PC-3 (cell line): ENCODE data around the gene TYK2. TPM values are rescaled to one million over a fixed set of nuclear protein-coding genes. Genes with fewer than 3 reads are reported as not detected.

Experiments
- ATAC-seq: fragments of 200-7000 bp; cut with Tn5 transposase; 2 replicates; pipeline ENCODE4 v1.9.1; 2020; ENCODE audit warnings: mild to moderate bottlenecking, moderate library complexity
- BruUV-seq: library from RNA; stranded (reverse); fragments of 400-500 nt; replicated peaks from 2 replicates; lab custom pipeline; 2021; lab: Mats Ljungman, UMichigan
- CTCF ChIA-PET: fragments of 300-600 bp; sonication (Branson Sonifier 250); formaldehyde crosslinking; loops from one replicate; lab custom pipeline; 2022; ENCODE audit warnings: antibody characterized with exemption; lab: Charles Lee
- POLR2A ChIA-PET: fragments of 300-600 bp; sonication (Branson Sonifier 250); formaldehyde crosslinking; loops from one replicate; lab custom pipeline; 2022; ENCODE audit warnings: antibody characterized with exemption; ENCODE audit not compliant: unreplicated experiment; lab: Charles Lee
- DNase-seq: peaks from one replicate; pipeline ENCODE4 v3.0.0-alpha.2; 2015
- H2AFZ ChIP-seq: fragments of 300-600 bp; sonication (generic); 2 replicates; pipeline ENCODE4 v1.6.0; 2016; ENCODE audit warnings: antibody characterized with exemption, low read length
- H3F3A ChIP-seq: fragments of 300-600 bp; sonication (generic); one replicate; pipeline ENCODE4 v1.6.0; 2017; ENCODE audit warnings: antibody characterized with exemption, low read length, control low read depth, mild to moderate bottlenecking; ENCODE audit not compliant: unreplicated experiment
- H3K27ac ChIP-seq: fragments of 300-600 bp; sonication (generic); 2 replicates; pipeline ENCODE4 v1.5.1; 2016; ENCODE audit warnings: mild to moderate bottlenecking, low read length
- H3K27me3 ChIP-seq: fragments of 300-600 bp; sonication (generic); 2 replicates; pipeline ENCODE4 v1.6.1; 2016; ENCODE audit warnings: low read length, mixed read lengths
- H3K36me3 ChIP-seq: fragments of 300-600 bp; sonication (generic); 2 replicates; pipeline ENCODE4 v1.6.1; 2016; ENCODE audit warnings: low read depth, mixed run types, low read length, mixed read lengths
- H3K4me1 ChIP-seq: fragments of 300-600 bp; sonication (generic); 2 replicates; pipeline ENCODE4 v1.5.1; 2016; ENCODE audit warnings: low read length; ENCODE audit not compliant: insufficient read depth
- H3K4me2 ChIP-seq: fragments of 300-600 bp; sonication (generic); 2 replicates; pipeline ENCODE4 v1.6.0; 2016; ENCODE audit warnings: low read length
- H3K4me3 ChIP-seq: fragments of 300-600 bp; sonication (generic); 2 replicates; pipeline ENCODE4 v1.5.1; 2016; ENCODE audit warnings: mild to moderate bottlenecking, low read length, mixed read lengths
- H3K79me2 ChIP-seq: fragments of 300-600 bp; sonication (generic); 2 replicates; pipeline ENCODE4 v1.6.1; 2017; ENCODE audit warnings: low read length, mixed read lengths
- H3K9ac ChIP-seq: fragments of 300-600 bp; sonication (generic); 2 replicates; pipeline ENCODE4 v1.6.0; 2016; ENCODE audit warnings: mild to moderate bottlenecking, low read length
- H3K9me2 ChIP-seq: fragments of 300-600 bp; sonication (generic); replicated peaks from 2 replicates; pipeline ENCODE4 v1.6.1; 2016; ENCODE audit warnings: mixed run types, low read length, mixed read lengths
- H3K9me3 ChIP-seq: fragments of 300-600 bp; sonication (generic); 2 replicates; pipeline ENCODE4 v1.6.1; 2016; ENCODE audit warnings: low read length, mixed read lengths
- H4K20me1 ChIP-seq: fragments of 300-600 bp; sonication (generic); 2 replicates; pipeline ENCODE4 v1.6.1; 2016; ENCODE audit warnings: low read length, mixed read lengths
- EZH2 ChIP-seq: fragments of 300-600 bp; sonication (generic); IDR thresholded peaks from one replicate; pipeline ENCODE4 v1.6.1; 2017; ENCODE audit warnings: antibody characterized with exemption, mild to moderate bottlenecking, low read length; ENCODE audit not compliant: unreplicated experiment
- EZH2phosphoT487 ChIP-seq: fragments of 300-600 bp; sonication (generic); IDR thresholded peaks from 2 replicates; pipeline ENCODE4 v1.6.1; 2018; ENCODE audit warnings: mild to moderate bottlenecking, antibody characterized with exemption, low read length, borderline replicate concordance
- intact Hi-C: fragments of 100-400 bp; cut with micrococcal nuclease; formaldehyde crosslinking; loops from 2 replicates; pipeline ENCODE4 v1.9.0; 2023
- total RNA-seq: library from RNA; depleted of rRNA; stranded (reverse); fragments of >200 nt; gene quantifications from 2 replicates; pipeline ENCODE4 v1.2.3, GENCODE V29; 2014
- TF ChIP-seq, protein P1 (sequence below): fragments of 300-600 bp; sonication (generic); conservative IDR thresholded peaks from 2 replicates; pipeline ENCODE4 v1.5.1; 2017; ENCODE audit warnings: antibody characterized with exemption, low read depth, mild to moderate bottlenecking, low read length

The TYK2 gene
- total RNA-seq, 1 experiment from 2014 or later: 177 TPM

GRCh38 chr19:10417541-10418234 is 37.3 kb upstream of the TYK2 start:
- no peak for TF ChIP-seq EZH2phosphoT487
- TF ChIP-seq, protein P1, sequence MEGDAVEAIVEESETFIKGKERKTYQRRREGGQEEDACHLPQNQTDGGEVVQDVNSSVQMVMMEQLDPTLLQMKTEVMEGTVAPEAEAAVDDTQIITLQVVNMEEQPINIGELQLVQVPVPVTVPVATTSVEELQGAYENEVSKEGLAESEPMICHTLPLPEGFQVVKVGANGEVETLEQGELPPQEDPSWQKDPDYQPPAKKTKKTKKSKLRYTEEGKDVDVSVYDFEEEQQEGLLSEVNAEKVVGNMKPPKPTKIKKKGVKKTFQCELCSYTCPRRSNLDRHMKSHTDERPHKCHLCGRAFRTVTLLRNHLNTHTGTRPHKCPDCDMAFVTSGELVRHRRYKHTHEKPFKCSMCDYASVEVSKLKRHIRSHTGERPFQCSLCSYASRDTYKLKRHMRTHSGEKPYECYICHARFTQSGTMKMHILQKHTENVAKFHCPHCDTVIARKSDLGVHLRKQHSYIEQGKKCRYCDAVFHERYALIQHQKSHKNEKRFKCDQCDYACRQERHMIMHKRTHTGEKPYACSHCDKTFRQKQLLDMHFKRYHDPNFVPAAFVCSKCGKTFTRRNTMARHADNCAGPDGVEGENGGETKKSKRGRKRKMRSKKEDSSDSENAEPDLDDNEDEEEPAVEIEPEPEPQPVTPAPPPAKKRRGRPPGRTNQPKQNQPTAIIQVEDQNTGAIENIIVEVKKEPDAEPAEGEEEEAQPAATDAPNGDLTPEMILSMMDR: no peak
- no peak for TF ChIP-seq EZH2
- no peaks in the 10 kb centered on the region for H3K36me3 ChIP-seq
- CTCF ChIA-PET: interaction anchor here (0.6 to 1.3 kb wide), 5 partner anchors 12 to 148 kb away, joined by 3 to 6 read pairs (median 3); partner anchors contain the start of genes CDC37 and ICAM1
- H2AFZ ChIP-seq: no peak overlapping the region
- POLR2A ChIA-PET: no interaction called here
- H3K9me2 ChIP-seq: no peaks in the 10 kb centered on the region
- no peak overlapping the region for H3K27ac ChIP-seq
- intact Hi-C loops: no loop called here
- ATAC-seq: 0 out of 2 replicates have a peak, but pooled peaks have one; percentile 3
- no peak overlapping the region for H3K9ac ChIP-seq
- H3K9me3 ChIP-seq: no peaks in the 10 kb centered on the region
- DNase-seq: peak; percentile 30
- peaks cover 53% of the 10 kb centered on the region for H3K27me3 ChIP-seq
- no peaks in the 10 kb centered on the region for H3K79me2 ChIP-seq
- BruUV-seq: no TSS peak
- no peaks in the 10 kb centered on the region for H4K20me1 ChIP-seq
- peak overlapping the region; percentile 86 for H3K4me2 ChIP-seq
- H3F3A ChIP-seq: no peaks in the 10 kb centered on the region
- H3K4me3 ChIP-seq: no peak overlapping the region
- peaks cover 28% of the 10 kb centered on the region for H3K4me1 ChIP-seq

DNA sequence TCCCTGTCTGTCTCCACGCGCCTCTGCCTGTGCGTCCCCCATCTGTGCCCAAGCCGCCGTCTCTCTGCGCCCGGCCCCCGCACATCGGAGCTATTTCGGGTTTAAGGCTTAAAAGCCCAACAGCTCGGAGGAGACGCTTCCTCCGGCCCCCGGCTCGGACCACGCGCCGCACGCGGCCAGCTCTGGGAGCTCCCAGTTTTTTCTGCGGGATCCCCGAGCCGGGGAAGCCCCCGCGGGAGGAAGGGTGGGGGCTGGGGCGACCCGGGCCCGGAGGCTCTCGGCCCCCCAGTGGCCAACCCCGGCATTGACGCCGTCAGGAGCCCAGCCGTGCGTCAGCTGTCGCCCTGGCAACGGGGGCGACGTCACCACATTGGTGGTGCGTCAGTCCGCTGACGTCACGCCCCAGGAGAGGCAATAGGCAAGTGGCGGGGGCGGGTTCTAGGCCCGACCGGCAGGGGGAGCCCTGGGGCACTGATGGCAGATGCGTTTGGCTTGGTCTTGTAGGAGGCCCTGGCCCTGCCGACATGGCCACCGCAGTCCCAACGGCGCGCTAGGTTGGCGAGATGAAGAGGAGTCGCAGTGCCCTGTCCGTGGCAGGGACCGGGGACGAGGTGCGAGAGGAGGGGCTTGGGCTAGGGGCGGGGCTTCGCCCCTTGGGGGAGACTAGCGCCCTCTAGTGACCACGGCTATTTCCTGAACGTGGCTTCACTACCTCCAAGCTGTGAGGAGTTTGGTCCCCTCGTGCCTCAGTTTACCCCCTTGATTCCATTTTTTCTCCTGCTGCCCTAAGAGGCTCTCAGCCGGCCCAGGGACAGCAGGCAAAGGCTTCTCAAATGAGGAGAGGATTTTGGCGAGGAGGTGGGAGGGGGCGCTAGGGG is 36.2 kb upstream of the TYK2 start:
- Histone ChIP-seq H3K9ac (peak overlapping the region; percentile 57), H3K27me3 (peaks cover 45% of the 10 kb centered on the region)
- POLR2A ChIA-PET: no interaction called here

More for the DNA sequence above, 36.2 kb upstream of the TYK2 start:
- Histone ChIP-seq H3F3A (no peaks in the 10 kb centered on the region), H3K9me2 (no peaks in the 10 kb centered on the region), H3K4me3 (peak overlapping the region; percentile 72), H3K4me2 (peak overlapping the region; percentile 94), H3K79me2 (no peaks in the 10 kb centered on the region), H3K36me3 (no peaks in the 10 kb centered on the region), H3K9me3 (no peaks in the 10 kb centered on the region), H3K27ac (no peak overlapping the region), H3K4me1 (peaks cover 28% of the 10 kb centered on the region), H2AFZ (peak overlapping the region; percentile 99), H4K20me1 (no peaks in the 10 kb centered on the region)
- CTCF ChIA-PET: interaction anchor here (0.6 to 1.1 kb wide), 7 partner anchors 15 to 433 kb away, joined by 3 to 5 read pairs (median 3); partner anchors contain the start of gene ICAM1
- TF ChIP-seq EZH2: no peak
- TF ChIP-seq, protein P1: peak; percentile 90
- ATAC-seq (peak; percentile 55), DNase-seq (peak; percentile 91)
- intact Hi-C loops: no loop called here
- BruUV-seq: no TSS peak
